ENCODE results near the gene LARGE1.

The LARGE1 gene

DNA sequence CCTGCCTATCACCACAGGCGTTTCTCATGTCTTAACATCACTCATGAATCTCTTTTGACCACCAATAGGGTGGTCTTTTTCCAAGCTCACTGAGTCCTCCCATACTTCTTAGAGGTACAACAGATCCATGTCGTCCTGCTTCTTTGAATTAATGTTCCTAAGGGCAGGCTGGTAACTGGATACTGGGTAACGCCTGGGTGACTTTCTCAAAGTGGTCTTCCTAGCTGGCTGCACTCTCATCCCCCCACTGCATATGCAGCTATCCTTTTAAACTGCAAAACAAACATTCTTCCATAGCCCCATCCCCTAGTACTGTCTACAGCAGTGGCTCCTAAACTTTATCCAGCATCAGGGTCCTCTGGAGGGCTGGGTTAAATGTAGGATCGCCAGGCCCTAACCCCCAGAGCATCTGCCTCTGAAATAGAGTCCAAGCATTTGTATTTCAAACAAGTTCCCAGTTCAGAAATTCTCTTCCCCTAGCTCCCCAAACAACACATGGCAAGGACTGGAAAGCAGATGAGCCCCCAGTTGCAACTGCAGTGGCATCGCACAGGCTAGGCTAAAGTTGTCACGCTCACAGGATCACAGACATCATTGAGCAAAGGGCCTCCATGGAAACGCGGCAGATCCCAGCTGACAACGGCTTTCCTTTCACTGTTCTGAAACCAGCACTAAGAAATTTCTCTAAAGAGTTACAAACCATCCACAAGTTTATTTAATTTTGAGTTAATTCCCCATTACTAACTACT, 204.9 kb downstream of the LARGE1 start:
- DNase-seq = no peak

DNA sequence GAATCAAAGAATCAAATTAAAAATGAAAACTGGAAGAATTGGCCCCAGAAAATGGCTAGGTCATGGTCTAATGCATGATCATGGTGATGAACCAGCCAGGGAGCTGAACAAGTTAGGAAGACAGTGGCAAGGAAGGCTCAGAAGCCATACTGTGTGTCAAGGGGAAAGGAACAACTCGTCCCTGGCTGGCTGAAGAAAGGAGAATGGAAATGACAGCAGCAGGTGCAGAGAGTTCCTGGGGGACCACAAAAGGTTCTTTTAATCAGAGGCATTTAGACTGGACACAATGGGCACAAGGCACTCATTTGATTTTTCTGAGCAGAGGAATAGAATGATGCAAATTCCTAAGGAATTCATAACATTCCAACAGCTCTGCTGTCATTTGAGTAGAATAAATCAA, 209.9 kb downstream of the LARGE1 start:
- no peak for DNase-seq

DNA sequence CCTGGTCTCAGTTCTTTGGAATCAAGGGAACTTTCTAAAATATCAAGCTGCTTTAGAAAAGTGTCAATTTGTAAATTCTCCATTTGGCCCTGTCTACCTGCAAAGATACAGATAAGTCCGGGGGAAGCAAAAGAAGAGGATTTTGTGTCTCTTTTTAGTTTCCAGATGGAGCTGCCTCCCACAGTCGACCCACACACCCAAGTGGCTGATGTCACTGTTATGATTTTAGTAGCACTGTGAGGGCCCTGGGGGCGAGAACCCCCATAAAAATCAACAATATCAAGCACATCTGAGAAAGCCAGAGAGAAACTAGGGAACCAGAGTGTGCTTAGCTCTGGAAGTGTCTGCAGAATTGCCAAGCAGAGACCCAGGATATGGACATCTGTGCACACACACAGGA, 212.7 kb downstream of the LARGE1 start:
- no peak for DNase-seq

DNA sequence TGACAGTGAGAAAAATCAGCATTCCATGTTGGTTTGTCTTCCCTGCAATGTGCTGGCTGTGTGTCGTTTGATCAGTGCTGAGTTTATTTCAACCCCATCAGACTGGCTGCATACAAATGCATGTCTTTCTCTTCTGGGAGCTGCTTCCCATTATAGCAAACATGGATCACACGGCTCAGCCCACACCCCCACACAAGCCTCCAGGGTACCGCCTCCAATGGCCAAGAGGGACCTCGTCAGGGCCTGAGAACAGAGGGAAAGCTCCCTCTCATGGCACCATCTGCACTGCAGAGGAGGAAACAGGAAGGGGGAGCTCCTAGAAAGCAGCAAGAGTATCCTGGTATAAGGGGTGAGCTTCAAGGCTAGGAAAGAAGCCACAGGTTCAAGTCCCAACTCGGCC, 214.2 kb downstream of the LARGE1 start:
- no peak for DNase-seq

DNA sequence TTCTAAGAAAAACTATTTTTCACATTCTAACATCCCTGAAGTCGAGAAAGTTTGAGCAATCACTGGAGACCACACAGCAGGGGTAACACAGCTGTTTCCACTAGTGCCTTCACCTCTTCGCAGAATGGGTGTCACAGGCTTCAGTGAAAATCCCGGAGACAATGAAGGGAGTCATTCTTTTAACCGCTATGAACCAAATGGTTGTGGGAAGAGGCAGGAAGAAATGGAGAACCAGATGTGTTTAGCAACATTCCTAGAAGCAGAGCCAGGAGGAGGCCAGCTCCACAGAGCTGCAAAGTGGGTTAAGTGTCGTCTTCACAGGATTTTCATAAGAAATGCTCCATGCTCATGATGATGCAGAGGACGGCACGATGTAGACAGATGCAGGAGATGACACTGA, 221.1 kb downstream of the LARGE1 start:
- no peak for DNase-seq

DNA sequence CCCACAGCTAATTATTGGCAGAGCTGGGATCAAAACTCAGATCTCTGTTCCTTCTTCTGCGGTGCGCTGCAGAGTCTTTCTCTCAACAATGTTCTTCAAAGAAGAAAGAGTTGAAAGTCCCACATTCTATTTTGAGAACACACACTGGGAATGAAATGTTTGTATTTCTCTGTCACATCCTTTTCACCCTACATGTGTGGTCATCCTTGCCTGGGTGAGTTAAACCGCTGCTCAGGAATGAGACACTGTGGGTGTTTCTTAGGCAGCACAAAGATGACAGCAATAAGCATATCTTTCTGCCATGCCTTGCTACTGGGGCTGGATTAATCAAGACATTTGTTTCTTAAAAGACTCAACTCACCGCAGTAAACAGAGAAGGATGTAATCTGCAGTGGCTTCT, 222.6 kb downstream of the LARGE1 start:
- no peak for DNase-seq

DNA sequence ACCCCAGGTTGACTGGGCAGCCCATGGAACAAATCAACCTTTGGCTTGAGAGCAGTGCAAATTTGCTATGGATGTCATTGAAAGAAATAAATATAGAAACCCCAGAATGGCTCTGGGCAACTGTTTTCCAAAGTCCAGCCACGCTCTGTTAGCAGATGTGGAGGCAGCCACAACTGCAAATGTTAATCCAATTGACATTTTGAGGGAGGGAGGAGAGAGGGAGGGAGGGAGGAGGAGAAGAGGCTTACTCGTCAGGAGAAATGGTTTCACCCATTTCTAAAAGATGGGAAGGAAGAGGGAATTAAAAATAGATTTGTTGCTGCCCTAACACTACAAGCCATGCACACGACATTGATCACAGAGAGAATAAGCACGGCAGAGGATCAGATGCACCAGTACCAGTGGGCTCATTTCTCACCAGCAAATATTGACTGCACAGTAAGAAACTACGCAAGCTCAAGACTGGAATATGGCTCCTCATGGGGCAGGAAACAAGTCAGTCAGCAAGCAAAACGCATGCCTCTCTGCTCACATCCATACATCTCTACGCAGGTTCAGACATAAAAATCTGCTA, 229.1 kb downstream of the LARGE1 start:
- no peak for DNase-seq

DNA sequence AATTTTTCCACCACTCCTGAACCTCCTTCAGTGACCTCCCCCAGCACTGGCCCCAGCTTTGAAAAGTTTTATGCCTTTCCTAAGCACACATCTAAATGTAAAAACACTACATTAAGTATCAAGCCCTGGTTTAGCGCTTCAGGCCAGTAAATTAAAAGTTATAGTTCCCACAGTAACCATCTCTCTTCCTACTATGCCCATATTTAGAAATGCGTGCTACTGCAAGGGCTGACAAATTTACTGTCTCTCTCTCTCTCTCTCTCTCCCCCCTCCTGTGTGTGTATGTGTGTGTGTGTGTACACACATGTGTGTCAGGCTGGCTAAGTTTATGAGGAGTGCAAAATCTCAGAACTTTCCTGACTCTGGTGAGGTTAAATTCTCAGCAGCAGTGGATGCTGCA, 231.4 kb downstream of the LARGE1 start:
- DNase-seq = no peak

DNA sequence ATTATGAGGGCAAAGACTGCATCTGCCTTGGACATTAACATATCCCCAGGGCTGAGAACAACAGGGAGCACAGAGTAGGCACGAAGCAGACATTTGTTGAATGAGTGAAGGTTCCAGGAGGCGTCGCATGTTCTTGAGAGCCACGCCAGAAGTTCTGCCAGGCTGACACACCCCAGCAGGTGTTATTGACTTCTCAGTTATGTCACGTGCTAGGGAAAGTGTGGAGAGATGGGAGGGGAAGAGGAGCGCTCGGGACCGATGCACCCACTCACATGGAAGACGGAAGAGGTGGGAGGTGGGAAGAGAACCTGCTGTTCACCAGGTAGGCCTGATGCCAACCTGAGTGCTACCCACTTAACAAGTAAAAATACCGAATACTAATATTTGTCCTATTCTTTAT, 232.8 kb downstream of the LARGE1 start:
- no peak for DNase-seq

DNA sequence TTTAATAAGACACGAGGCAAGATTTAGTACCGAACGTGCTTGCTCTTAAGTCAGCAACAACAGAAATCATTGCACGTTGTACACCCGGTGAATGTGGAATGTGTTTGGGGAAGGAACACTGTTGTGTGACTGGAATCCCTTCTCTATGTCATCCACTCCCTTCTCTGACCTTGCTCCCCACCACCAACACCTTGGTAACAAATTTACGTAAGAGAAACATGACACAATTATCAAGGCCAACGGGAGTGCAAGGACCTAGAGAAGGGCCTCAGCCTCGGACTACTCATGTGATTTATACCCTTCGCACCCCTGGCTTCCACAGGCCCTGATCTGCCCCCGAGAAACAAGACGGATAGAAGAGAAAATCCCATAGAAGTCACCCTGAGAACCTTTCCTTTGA, 236.2 kb downstream of the LARGE1 start:
- DNase-seq = no peak

DNA sequence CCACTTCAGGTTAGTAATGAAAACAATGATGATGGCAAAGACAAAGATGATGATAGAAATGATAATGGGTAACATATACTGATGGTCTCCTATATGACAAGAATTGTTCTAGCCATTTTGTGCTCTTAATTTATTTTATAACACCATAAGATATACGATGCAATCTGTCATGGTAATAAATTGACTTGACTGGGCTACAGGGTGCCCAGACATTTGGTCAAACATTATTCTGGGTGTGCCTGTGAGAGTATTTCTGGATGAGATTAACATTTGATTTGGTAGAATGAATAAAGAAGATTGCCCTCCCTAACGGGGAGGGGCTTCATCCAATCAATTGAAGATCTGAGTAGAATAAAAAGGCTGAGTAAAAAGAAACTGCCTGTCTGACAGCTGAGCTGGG, 237.3 kb downstream of the LARGE1 start:
- no peak for DNase-seq

DNA sequence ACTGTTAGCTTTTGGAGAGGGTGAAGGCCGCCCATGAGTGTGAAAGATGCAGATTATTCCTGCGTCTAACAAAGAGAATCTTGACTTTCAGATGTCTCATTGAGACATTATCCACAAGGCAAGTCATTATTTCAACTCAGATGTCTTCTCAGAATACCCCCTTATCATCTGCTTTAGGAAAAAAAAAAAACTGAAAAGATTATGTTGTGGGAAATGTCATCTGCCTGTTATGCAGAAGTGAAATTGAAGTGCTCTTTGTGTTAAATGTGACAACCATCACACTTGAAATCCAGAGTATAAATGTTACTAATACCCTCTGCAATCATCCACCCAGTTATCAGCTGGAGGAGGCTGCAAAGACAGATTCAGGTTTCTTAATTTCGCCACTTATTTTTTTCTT, 239.6 kb downstream of the LARGE1 start:
- DNase-seq = no peak

DNA sequence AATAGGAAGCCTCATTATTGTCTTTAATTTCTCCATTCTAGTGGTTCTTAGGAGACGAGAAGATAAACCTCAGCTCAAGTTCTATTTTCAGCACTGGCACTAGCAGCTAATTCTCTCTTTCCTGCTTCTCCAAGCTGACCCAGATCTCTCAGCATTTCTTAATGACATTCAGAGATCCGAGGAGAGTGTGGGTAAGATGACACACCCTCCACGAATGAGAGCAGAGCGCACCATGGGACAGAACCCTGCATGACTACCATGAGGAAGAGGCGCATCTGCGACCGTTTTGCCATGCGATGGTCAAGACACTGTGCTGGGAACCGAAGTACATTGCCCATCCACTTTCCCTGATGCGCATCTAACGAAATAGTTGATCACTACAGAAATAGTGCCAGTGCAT, 241.8 kb downstream of the LARGE1 start:
- no peak for DNase-seq

DNA sequence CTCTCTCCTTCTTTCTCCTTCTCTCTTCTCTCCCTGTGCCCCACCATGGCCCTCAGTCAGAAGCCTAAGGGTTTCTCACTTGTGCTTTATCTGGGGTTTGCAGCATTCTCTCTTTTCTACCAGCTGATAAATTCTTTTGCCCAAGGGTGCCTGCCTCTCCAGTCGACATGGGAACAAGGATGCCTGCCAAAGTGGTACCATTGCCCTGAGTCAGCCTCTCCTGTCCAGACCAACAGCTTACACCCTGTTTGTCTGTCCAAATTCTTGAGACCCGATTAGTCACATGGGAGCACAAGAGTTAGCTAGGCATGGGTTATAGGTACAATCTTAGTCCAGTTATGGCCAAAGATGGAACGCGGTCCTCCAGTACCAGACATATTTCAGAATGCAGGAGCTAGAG, 242.7 kb downstream of the LARGE1 start:
- no peak for DNase-seq

DNA sequence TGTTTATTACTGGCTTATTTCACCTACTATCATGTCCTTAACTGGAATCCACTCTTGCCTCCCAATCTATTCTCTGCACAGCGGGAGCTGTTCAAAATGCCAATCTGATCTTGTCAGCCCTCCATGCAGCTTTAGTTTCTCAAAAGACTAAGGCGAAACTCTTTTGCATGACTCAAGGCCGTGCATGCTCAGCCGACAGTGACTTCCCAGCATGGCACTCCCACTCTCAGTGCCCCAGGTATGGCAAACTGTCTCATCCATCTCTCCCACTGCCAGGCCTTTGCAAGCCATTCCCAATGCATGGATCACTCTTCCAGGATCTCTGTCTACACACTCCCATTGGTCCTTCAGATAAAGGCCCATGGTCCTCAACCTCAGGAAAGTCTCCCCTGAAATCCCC, 245.9 kb downstream of the LARGE1 start:
- DNase-seq = no peak

DNA sequence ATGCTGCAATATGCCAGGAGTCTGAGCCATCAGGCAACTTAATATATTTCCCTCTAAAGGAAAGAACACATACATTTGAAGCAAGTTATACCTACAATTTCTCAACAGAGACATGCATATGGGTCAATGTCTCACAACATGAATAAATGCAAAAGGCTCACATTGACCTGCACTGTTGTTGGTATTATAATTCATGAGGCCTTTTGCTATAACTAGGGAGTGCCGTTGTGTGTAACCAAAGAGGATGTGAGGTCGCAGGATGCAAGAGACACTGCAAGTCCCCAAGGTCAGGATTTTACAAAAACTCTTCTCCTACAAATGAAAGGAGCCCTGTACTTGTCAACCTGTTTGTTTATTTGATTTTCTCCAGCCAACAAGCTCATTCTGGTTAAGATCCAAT, 250.5 kb downstream of the LARGE1 start:
- DNase-seq = no peak

DNA sequence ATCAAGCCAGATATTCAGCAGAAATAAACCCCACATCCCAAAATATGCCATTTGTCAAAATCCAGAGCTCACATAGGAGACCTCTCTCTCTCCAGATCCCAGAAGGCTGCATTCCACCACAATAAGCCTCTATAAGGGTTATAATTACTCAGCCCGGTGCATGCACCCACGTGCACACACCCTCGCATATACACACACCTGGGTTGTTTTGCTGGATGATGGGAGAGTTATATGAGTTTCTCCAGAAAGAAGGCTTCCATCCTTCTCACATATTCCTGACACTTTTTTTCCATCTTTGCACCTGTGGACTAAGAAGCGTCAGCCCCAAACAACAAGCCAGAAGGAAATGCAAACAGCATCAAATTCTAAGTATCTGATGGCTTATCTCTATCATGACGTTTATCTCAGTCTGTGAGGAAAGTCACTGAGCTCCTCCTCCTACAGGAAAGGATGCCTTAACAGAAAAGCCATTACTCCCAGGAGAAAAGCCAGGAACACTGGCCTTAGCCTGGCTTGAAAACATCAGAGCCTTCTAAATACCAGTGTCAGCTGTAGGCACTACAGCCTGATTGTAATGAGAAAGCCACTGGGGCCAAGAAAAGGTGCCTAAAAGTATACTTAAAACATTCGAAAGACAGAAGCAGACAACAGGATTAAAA, 253.2 kb downstream of the LARGE1 start:
- no peak for DNase-seq

DNA sequence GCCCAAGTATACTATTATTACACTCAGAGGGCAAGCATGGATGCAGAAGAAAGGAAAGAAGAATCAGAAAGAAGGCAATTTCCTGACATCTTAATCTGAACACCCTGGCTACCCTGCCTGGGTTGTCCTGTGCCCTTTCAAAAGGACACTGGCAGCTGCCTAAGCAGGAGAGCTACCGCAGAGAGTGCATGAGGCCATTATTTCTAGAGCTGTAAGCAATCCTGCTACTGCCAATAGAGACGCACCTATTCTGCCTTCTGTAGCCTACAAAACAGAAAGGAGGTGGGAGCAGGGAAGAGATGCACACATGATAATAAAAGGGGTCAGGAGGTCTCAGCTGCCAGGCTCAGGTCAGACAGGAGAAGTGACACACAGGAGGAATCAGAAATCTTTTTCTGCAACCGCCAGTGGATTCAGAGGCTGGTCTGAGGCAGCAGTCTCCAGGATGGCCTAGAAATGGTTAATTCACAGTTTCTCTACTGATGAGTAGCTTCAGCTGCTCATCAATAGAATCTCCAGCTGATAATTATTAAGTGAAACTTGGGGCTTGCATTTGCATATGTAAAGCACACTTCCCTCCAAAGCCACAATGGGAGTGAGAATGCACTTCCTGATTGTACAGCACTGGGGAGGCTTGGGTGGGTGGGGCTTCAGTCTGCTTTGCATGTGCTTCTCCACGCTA, 253.9 kb downstream of the LARGE1 start:
- DNase-seq = no peak

DNA sequence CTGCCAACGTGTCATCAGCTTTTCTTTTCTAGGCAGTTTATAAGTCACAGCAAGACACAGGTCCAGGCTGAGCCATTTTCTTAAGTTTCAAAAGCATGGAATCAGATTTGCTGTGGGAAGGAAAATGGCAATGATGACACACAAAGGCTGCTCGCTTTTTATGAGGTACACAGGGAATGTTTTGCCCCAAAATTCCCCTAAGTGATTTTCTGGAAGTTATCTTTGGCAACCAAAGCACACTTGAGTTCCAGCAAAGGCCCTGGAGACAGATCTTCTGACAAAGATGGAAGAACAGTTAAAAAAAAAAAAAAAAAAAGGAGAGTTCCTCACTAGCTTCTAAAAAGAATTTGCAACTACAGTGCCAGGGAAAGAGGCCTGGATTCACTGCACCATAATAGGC, 260.8 kb downstream of the LARGE1 start:
- DNase-seq = no peak

DNA sequence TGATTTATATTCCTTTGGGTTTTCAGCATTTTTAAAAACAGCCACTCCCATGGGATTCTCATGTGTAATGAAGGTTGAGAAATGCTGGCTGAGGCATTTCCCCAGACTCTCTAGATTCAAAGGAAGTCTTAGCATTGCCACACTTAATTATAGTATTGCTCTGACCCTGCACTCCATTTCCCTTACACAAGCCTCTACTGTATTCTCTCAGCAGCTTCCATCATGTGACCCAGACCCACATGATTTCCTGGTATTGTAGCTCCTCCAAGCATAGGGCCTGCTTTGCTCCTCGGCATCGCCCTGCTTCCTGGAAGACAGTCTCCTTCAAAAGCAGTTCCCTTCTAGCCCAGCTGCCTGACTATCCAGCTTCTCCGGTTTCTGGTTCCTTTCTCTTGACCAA, 261.5 kb downstream of the LARGE1 start:
- no peak for DNase-seq

DNA sequence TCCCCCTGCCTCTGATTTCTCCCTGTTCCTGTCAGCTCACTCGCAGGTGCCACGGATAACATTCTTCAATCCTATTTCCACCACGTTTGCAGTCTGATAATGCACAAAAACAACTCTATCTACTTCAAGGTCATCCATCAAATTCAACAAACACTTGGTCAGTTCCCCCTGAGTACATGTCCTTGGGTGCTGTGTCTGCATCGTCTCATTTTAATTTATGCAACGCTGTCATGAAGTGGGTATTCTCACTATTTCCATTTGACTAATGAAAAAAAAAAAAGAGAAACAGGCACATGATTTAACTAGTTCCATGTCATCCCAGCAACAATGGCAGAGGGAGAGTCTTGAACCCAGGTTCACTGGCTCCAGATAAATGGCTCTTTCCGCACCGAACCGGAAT, 262.6 kb downstream of the LARGE1 start:
- no peak for DNase-seq

DNA sequence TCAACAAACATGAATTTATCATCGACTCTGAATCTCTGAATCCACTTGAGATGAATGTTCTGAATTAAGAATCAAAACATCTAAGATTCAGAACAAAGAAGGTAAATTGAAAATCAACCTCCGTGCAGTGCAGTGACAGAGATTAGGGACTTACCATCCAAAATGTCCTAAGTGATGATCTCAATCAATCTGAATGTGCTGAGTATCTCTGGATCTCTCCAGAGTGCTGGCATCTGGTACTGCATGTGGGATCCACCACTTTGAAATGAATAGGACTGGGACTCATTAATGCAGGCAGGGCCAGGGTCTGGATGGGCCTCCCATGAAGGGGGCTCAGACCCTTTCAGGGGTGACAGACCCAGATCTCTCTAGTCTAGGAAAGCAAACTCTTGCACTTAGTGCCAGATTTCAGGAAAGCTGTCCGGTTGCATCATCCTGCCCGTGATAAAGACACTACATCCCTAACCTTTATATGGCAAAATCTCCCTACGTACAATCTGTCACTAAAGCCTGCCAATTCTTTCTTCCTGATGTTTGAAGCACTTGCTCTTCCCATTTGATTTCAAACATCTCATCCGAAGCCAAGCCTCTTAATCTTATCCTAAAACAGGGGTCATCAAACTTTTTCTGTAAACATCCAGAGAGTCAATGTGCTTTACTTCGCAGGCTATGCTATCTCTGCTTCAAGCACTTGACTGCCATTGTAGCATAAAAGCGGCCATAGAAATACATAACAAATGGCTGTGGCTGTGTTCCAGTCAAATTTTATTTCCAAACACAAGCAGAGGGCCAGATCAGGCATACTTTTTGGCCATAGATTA, 263.3 kb downstream of the LARGE1 start:
- DNase-seq = no peak

All from activated T-cell treated with anti-CD3 and anti-CD28 coated beads, Interleukin-2, amount 50 U/mL, for 48 hours (primary cell).